ENCODE results near the gene TM4SF18.

TM4SF18 gene

GRCh38 chr3:149282322-149282721 is 51.1 kb downstream of the TM4SF18 start:
- no peak for DNase-seq (ENCODE audit: low spot score)
- in situ Hi-C loops (cut with MboI; ENCODE audit: low pct_unique_long_range_greater_than_20kb, low sequenced_read_pairs, unreplicated experiment), result no loop called here
- no peak for TF ChIP-seq CTCF (IDR thresholded peaks at IDR 0.05; ENCODE audit: extremely low read depth, insufficient read depth, missing control alignments)

DNA sequence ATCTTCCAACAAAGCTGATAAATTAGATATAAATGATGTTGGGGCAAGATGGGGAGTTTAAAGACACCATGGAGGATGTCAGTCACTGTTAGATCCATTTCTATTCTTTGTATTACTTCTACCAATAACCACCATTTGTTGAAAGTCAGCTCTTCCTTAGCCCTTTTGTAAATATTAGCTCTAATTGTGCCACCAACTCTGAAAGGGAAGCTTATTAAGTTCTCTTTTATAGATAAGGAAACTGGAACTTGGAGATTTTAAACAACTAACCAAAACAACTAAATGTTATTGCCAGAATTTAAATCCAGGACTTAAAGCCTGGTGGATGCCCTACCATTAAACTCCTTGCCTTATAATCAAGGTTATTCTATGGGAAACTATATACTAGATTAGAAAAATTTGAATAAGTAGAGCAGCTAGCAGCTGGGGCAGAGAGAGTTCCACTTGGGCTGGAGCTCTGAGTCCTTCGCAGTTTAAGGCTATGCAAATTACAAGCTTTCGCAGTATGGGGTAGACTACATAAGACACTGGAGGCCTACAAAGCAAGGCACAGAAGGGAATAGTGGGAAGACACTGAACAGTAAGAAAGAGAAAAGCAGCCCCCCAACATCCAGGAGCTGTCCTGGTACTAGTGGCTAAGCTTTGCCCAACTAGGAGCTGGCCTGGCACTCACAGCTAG is 52.6 kb downstream of the TM4SF18 start:
- in situ Hi-C loops (cut with MboI; ENCODE audit: low pct_unique_long_range_greater_than_20kb, low sequenced_read_pairs, unreplicated experiment), result no loop called here
- no peak for TF ChIP-seq CTCF (IDR thresholded peaks at IDR 0.05; ENCODE audit: extremely low read depth, insufficient read depth, missing control alignments)
- no peak for DNase-seq (ENCODE audit: low spot score)

DNA sequence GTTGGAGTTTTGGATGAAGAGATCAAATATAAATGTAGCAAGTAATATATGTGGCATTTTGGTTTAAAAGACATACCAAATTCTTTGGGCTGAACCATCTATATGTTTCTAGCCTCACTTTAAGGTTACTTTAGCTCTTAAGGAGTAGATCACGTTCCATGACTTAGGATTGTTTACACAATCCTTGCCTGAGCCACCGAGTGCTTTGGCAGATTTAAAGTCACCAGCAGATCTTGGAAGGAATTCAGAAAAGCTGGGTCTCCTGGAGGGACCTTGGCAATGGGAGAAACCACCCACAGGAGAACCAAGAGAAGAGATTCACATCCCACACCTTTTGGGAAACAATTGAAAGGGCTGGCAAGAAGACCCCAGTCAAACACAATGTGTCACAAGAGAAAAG is 54.5 kb downstream of the TM4SF18 start:
- in situ Hi-C loops (cut with MboI; ENCODE audit: low pct_unique_long_range_greater_than_20kb, low sequenced_read_pairs, unreplicated experiment), result loop anchor here (10.0 kb wide), 2 partner anchors 164 to 324 kb away; no protein-coding TSS in a partner anchor
- TF ChIP-seq CTCF (IDR thresholded peaks at IDR 0.05; ENCODE audit: extremely low read depth, insufficient read depth, missing control alignments), result no peak
- DNase-seq (ENCODE audit: low spot score), result no peak

DNA sequence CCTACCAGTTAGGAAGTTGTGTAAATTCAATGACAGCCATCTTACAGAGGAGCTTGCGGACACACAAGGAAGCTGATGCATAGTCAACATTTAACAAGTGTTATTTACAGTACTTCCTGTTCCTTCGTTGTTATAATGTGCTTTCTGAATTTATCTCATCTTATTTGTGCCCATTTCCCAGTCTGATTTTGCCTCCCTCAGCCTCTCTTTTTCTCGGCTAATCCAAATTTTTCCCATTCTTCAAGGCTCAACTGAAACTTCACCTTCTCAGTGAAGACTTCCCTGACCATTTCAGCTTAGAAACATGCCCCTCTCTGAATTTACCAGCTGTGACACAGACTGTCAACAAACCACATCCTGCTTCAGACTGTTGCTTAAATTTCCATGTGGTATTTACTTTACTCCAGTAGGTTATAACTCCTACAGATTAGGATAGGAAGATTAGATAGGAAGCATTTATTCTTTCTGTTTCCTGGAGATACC is 56.1 kb downstream of the TM4SF18 start:
- no peak for DNase-seq (ENCODE audit: low spot score)
- no peak for TF ChIP-seq CTCF (IDR thresholded peaks at IDR 0.05; ENCODE audit: extremely low read depth, insufficient read depth, missing control alignments)
- in situ Hi-C loops (cut with MboI; ENCODE audit: low pct_unique_long_range_greater_than_20kb, low sequenced_read_pairs, unreplicated experiment), result loop anchor here (10.0 kb wide), 2 partner anchors 163 to 323 kb away; no protein-coding TSS in a partner anchor

- in situ Hi-C loops (cut with MboI; ENCODE audit: low pct_unique_long_range_greater_than_20kb, low sequenced_read_pairs, unreplicated experiment), result loop anchor here (10.0 kb wide), 2 partner anchors 162 to 322 kb away; no protein-coding TSS in a partner anchor
- no peak for DNase-seq (ENCODE audit: low spot score)
- no peak for TF ChIP-seq CTCF (IDR thresholded peaks at IDR 0.05; ENCODE audit: extremely low read depth, insufficient read depth, missing control alignments)
Observed at GRCh38 chr3:149276619-149277018, 56.8 kb downstream of the TM4SF18 start.

GRCh38 chr3:149274220-149274619 is 59.2 kb downstream of the TM4SF18 start:
- in situ Hi-C loops (cut with MboI; ENCODE audit: low pct_unique_long_range_greater_than_20kb, low sequenced_read_pairs, unreplicated experiment), result loop anchor here (10.0 kb wide), 2 partner anchors 159 to 319 kb away; no protein-coding TSS in a partner anchor
- TF ChIP-seq CTCF (IDR thresholded peaks at IDR 0.05; ENCODE audit: extremely low read depth, insufficient read depth, missing control alignments), result no peak
- DNase-seq (ENCODE audit: low spot score), result no peak

Measured in GM13977 (cell line).